Glutamatergic neuron (in vitro differentiated cells): Measurements from ENCODE around the gene RET. TPM values are rescaled to one million over a fixed set of nuclear protein-coding genes. Genes with fewer than 3 reads are reported as not detected.

Experiments
- DNase-seq: peaks from one replicate; pipeline ENCODE4 v3.0.0; 2022
- H3K27ac Mint-ChIP-seq: one replicate; pipeline ENCODE4 v1.8.0; 2020; ENCODE audit warnings: mild to moderate bottlenecking, mixed read lengths, inconsistent platforms; ENCODE audit not compliant: unreplicated experiment
- H3K27me3 Mint-ChIP-seq: one replicate; pipeline ENCODE4 v1.8.0; 2020; ENCODE audit warnings: mild to moderate bottlenecking, moderate library complexity, mixed read lengths, inconsistent platforms; ENCODE audit not compliant: unreplicated experiment
- H3K36me3 Mint-ChIP-seq: one replicate; pipeline ENCODE4 v1.8.0; 2020; ENCODE audit warnings: mild to moderate bottlenecking, mixed read lengths, inconsistent platforms; ENCODE audit not compliant: unreplicated experiment
- H3K4me1 Mint-ChIP-seq: one replicate; pipeline ENCODE4 v1.8.0; 2020; ENCODE audit warnings: mild to moderate bottlenecking, low read depth, mixed read lengths, inconsistent platforms; ENCODE audit not compliant: unreplicated experiment
- H3K4me3 Mint-ChIP-seq: one replicate; pipeline ENCODE4 v1.8.0; 2020; ENCODE audit warnings: mild to moderate bottlenecking, mixed read lengths, inconsistent platforms; ENCODE audit not compliant: unreplicated experiment
- H3K9me3 Mint-ChIP-seq: one replicate; pipeline ENCODE4 v1.8.0; 2020; ENCODE audit warnings: mild to moderate bottlenecking, moderate library complexity, mixed read lengths, inconsistent platforms; ENCODE audit not compliant: unreplicated experiment
- CTCF ChIP-seq: fragments of 200-600 bp; sonication (generic); IDR thresholded peaks from one replicate; pipeline ENCODE4 v1.5.0; 2021; ENCODE audit not compliant: partially characterized antibody, unreplicated experiment
- total RNA-seq: library from RNA; stranded (reverse); fragmentation: NEBNext Ultra II Directional; extraction: Animal tissue kit (Norgen Biotek cat#: 25700); gene quantifications from one replicate; pipeline ENCODE4 v1.2.1, GENCODE V29; 2021; ENCODE audit not compliant: unreplicated experiment

RET gene
- total RNA-seq, 1 donor from 2014 or later: 34.7 TPM

GRCh38 chr10:43166880-43167497 lies 90.1 kb downstream of the RET start:
- Mint-ChIP-seq H3K4me3 (no peak overlapping the region), H3K27me3 (peaks cover 3% of the 10 kb centered on the region), H3K27ac (no peak overlapping the region), H3K36me3 (no peaks in the 10 kb centered on the region), H3K9me3 (no peaks in the 10 kb centered on the region), H3K4me1 (peaks cover 8% of the 10 kb centered on the region)
- no peak for TF ChIP-seq CTCF
- no peak for DNase-seq

GRCh38 chr10:43167498-43167889 lies 90.6 kb downstream of the RET start:
- H3K9me3 Mint-ChIP-seq: no peaks in the 10 kb centered on the region
- no peak for DNase-seq
- peaks cover 8% of the 10 kb centered on the region for H3K4me1 Mint-ChIP-seq
- no peak overlapping the region for H3K4me3 Mint-ChIP-seq
- no peak for TF ChIP-seq CTCF
- H3K27ac Mint-ChIP-seq: no peak overlapping the region
- H3K36me3 Mint-ChIP-seq: no peaks in the 10 kb centered on the region
- peaks cover 3% of the 10 kb centered on the region for H3K27me3 Mint-ChIP-seq

GRCh38 chr10:43170491-43170890 lies 93.6 kb downstream of the RET start:
- H3K27ac Mint-ChIP-seq: no peak overlapping the region
- no peaks in the 10 kb centered on the region for H3K27me3 Mint-ChIP-seq

GRCh38 chr10:43172645-43173044 lies 95.8 kb downstream of the RET start:
- DNase-seq: no peak
- H3K4me1 Mint-ChIP-seq: peaks cover 5% of the 10 kb centered on the region
- no peaks in the 10 kb centered on the region for H3K36me3 Mint-ChIP-seq
- H3K4me3 Mint-ChIP-seq: no peak overlapping the region
- H3K9me3 Mint-ChIP-seq: no peaks in the 10 kb centered on the region
- no peak for TF ChIP-seq CTCF
- H3K27ac Mint-ChIP-seq: no peak overlapping the region
- H3K27me3 Mint-ChIP-seq: no peaks in the 10 kb centered on the region

More at GRCh38 chr10:43170491-43170890, 93.6 kb downstream of the RET start:
- Mint-ChIP-seq H3K9me3 (no peaks in the 10 kb centered on the region), H3K4me1 (peaks cover 5% of the 10 kb centered on the region), H3K36me3 (no peaks in the 10 kb centered on the region), H3K4me3 (no peak overlapping the region)
- no peak for DNase-seq
- no peak for TF ChIP-seq CTCF

- Mint-ChIP-seq H3K27ac (no peak overlapping the region), H3K4me3 (no peak overlapping the region), H3K36me3 (no peaks in the 10 kb centered on the region)
These were observed 96.3 kb downstream of the RET start for GRCh38 chr10:43173120-43173519.

More at GRCh38 chr10:43173120-43173519, 96.3 kb downstream of the RET start:
- TF ChIP-seq CTCF: no peak
- Mint-ChIP-seq H3K9me3 (no peaks in the 10 kb centered on the region), H3K27me3 (no peaks in the 10 kb centered on the region), H3K4me1 (peaks cover 5% of the 10 kb centered on the region)
- no peak for DNase-seq
